MCF 10A (cell line): ENCODE results near the gene IL2RA. TPM values are rescaled to one million over a fixed set of nuclear protein-coding genes. Genes with fewer than 3 reads are reported as not detected.

ENCODE experiments used
- BruUV-seq: library from RNA; stranded (reverse); fragments of 400-500 nt; replicated peaks from 2 replicates; lab custom pipeline; 2021; lab: Mats Ljungman, UMichigan
- CTCF ChIA-PET: fragments of 300-600 bp; sonication (Branson Sonifier 250); formaldehyde crosslinking; extraction: SDS; loops from one replicate; lab custom pipeline; 2021; ENCODE audit warnings: antibody characterized with exemption, inconsistent platforms; lab: Yijun Ruan, JAX
- POLR2A ChIA-PET: fragments of 300-600, 350-650 bp; sonication (Branson Sonifier 250); formaldehyde crosslinking; extraction: SDS; loops from one replicate; lab custom pipeline; 2020; ENCODE audit warnings: antibody characterized with exemption, inconsistent platforms; lab: Yijun Ruan, JAX
- DNase-seq: peaks from one replicate; pipeline ENCODE4 v3.0.0-alpha.2; 2018; ENCODE audit not compliant: unreplicated experiment
- H3K27ac Mint-ChIP-seq: one replicate; pipeline ENCODE4 v1.8.0; 2022; ENCODE audit warnings: mild to moderate bottlenecking, low read depth, mixed read lengths; ENCODE audit not compliant: unreplicated experiment
- H3K27me3 Mint-ChIP-seq: one replicate; pipeline ENCODE4 v1.8.0; 2022; ENCODE audit warnings: mixed read lengths; ENCODE audit not compliant: insufficient read depth, unreplicated experiment
- H3K36me3 Mint-ChIP-seq: one replicate; pipeline ENCODE4 v1.8.0; 2022; ENCODE audit warnings: mild to moderate bottlenecking, moderate library complexity, mixed read lengths; ENCODE audit not compliant: insufficient read depth, unreplicated experiment
- H3K4me1 Mint-ChIP-seq: one replicate; pipeline ENCODE4 v1.8.0; 2022; ENCODE audit warnings: mixed read lengths; ENCODE audit not compliant: insufficient read depth, unreplicated experiment
- H3K4me3 Mint-ChIP-seq: one replicate; pipeline ENCODE4 v1.8.0; 2022; ENCODE audit warnings: mild to moderate bottlenecking, moderate library complexity, mixed read lengths; ENCODE audit not compliant: unreplicated experiment
- H3K9me3 Mint-ChIP-seq: one replicate; pipeline ENCODE4 v1.8.0; 2022; ENCODE audit warnings: mixed read lengths; ENCODE audit not compliant: unreplicated experiment
- CTCF ChIP-seq: fragments of 200-600 bp; IDR thresholded peaks from one replicate; pipeline ENCODE4 v1.8.0; 2022; ENCODE audit warnings: antibody characterized with exemption, mild to moderate bottlenecking; ENCODE audit not compliant: unreplicated experiment
- intact Hi-C: fragments of 100-400 bp; cut with micrococcal nuclease; formaldehyde crosslinking; loops from 2 replicates; pipeline ENCODE4 v1.14.1; 2022
- total RNA-seq: library from RNA; stranded (reverse); gene quantifications from 2 replicates; pipeline ENCODE4 v1.2.3, GENCODE V29; 2022

IL2RA gene
- total RNA-seq, 1 experiment from 2014 or later: not detected

- TF ChIP-seq CTCF: no peak
- POLR2A ChIA-PET: no interaction called here
- no peak overlapping the region for H3K27ac Mint-ChIP-seq
Measured at GRCh38 chr10:6048281-6049030, 13.7 kb downstream of the IL2RA start.

GRCh38 chr10:6047847-6048246, 14.3 kb downstream of the IL2RA start:
- TF ChIP-seq CTCF: no peak
- no peak for DNase-seq
- Mint-ChIP-seq H3K4me3 (no peak overlapping the region), H3K36me3 (no peaks in the 10 kb centered on the region), H3K27ac (no peak overlapping the region), H3K27me3 (peaks cover 91% of the 10 kb centered on the region), H3K9me3 (no peaks in the 10 kb centered on the region), H3K4me1 (peaks cover 14% of the 10 kb centered on the region)
- ChIA-PET POLR2A (interaction anchor here (0.7 kb wide), 1 partner anchor 803 kb away, joined by 4 read pairs; no protein-coding TSS in a partner anchor), CTCF (interaction anchor here (0.6 kb wide), 1 partner anchor 242 kb away, joined by 3 read pairs; no protein-coding TSS in a partner anchor)
- no TSS peak for BruUV-seq
- intact Hi-C loops: no loop called here

More at GRCh38 chr10:6048281-6049030, 13.7 kb downstream of the IL2RA start:
- Mint-ChIP-seq H3K4me3 (no peak overlapping the region), H3K4me1 (peaks cover 14% of the 10 kb centered on the region), H3K9me3 (no peaks in the 10 kb centered on the region), H3K36me3 (no peaks in the 10 kb centered on the region), H3K27me3 (peaks cover 87% of the 10 kb centered on the region)
- no TSS peak for BruUV-seq
- DNase-seq: no peak
- CTCF ChIA-PET: interaction anchor here (0.9 kb wide), 1 partner anchor 35 kb away, joined by 3 read pairs; no protein-coding TSS in a partner anchor
- intact Hi-C loops: no loop called here

- BruUV-seq: no TSS peak
- no peak for DNase-seq
- TF ChIP-seq CTCF: no peak
- intact Hi-C loops: no loop called here
- peaks cover 91% of the 10 kb centered on the region for H3K27me3 Mint-ChIP-seq
- no peaks in the 10 kb centered on the region for H3K9me3 Mint-ChIP-seq
- ChIA-PET CTCF (interaction anchor here (0.6 kb wide), 1 partner anchor 243 kb away, joined by 3 read pairs; no protein-coding TSS in a partner anchor), POLR2A (interaction anchor here (0.5 to 0.7 kb wide), 4 partner anchors 44 to 804 kb away, joined by 3 to 5 read pairs (median 4); no protein-coding TSS in a partner anchor)
- no peak overlapping the region for H3K27ac Mint-ChIP-seq
- H3K36me3 Mint-ChIP-seq: no peaks in the 10 kb centered on the region
- no peak overlapping the region for H3K4me3 Mint-ChIP-seq
- peaks cover 6% of the 10 kb centered on the region for H3K4me1 Mint-ChIP-seq
Measured at GRCh38 chr10:6046773-6047611, 15.2 kb downstream of the IL2RA start.
